HFF-Myc (cell line): ENCODE results near the gene GJD3.
"Not testable (repeated sequence)": the region's sequence is repeated elsewhere in the genome, so short reads cannot be mapped to it uniquely, and the experiment has no call there.

ENCODE experiments used
- DNase-seq: peaks from one replicate; pipeline ENCODE4 v3.0.0-alpha.2; 2011; ENCODE audit warnings: low read depth; ENCODE audit errors: extremely low read depth
- H3K4me3 ChIP-seq: replicated peaks from 2 replicates; pipeline ENCODE4 v1.5.1; 2011; ENCODE audit warnings: low read depth, mild to moderate bottlenecking, control low read depth, low read length
- CTCF ChIP-seq: IDR thresholded peaks from 2 replicates; pipeline ENCODE4 v1.5.1; 2012; ENCODE audit warnings: mild to moderate bottlenecking, low read depth, low read length, control low read depth; ENCODE audit errors: missing control alignments

Gene GJD3

GRCh38 chr17:40404003-40404402 lies 39.5 kb upstream of the GJD3 start:
- no peak overlapping the region for H3K4me3 ChIP-seq
- DNase-seq = no peak
- no peak for TF ChIP-seq CTCF

- no peak for TF ChIP-seq CTCF
- DNase-seq = no peak
- H3K4me3 ChIP-seq = no peak overlapping the region
These were observed 38.1 kb upstream of the GJD3 start for GRCh38 chr17:40402668-40403067.

- peak; percentile 22 for DNase-seq
These were observed 34.6 kb upstream of the GJD3 start for GRCh38 chr17:40399185-40399584.

GRCh38 chr17:40386555-40386954 lies 22.0 kb upstream of the GJD3 start:
- not testable (repeated sequence) for H3K4me3 ChIP-seq, DNase-seq

More at GRCh38 chr17:40399185-40399584, 34.6 kb upstream of the GJD3 start:
- no peak overlapping the region for H3K4me3 ChIP-seq
- peak; percentile 44 for TF ChIP-seq CTCF

- no peak for DNase-seq
- no peak for TF ChIP-seq CTCF
- no peak overlapping the region for H3K4me3 ChIP-seq
These were observed 17.7 kb upstream of the GJD3 start for GRCh38 chr17:40382251-40382650.

- no peak for TF ChIP-seq CTCF
- no peak for DNase-seq
- H3K4me3 ChIP-seq = no peak overlapping the region
These were observed 14.4 kb upstream of the GJD3 start for GRCh38 chr17:40378966-40379365.

GRCh38 chr17:40377832-40378231 lies 13.3 kb upstream of the GJD3 start:
- H3K4me3 ChIP-seq = no peak overlapping the region
- DNase-seq = no peak
- TF ChIP-seq CTCF = no peak

GRCh38 chr17:40376541-40376940 lies 12.0 kb upstream of the GJD3 start:
- DNase-seq, H3K4me3 ChIP-seq: not testable (repeated sequence)

- not testable (repeated sequence) for DNase-seq, H3K4me3 ChIP-seq
These were observed 11.2 kb upstream of the GJD3 start for GRCh38 chr17:40375786-40376185.
